Kidney (tissue), 14 donors: ENCODE results near the gene ERC2. TPM values are rescaled to one million over a fixed set of nuclear protein-coding genes. Genes with fewer than 3 reads are reported as not detected.

Experiments used
- DNase-seq, 5 donors: peaks; one replicate each; pipeline ENCODE4 v3.0.0-alpha.2; 2013 to 2020
- FAIRE-seq: peaks from 2 replicates; lab custom pipeline; 2012; peaks lifted over from hg19 to GRCh38; lab: Jason Lieb, UNC
- H3K27ac ChIP-seq, 2 donors: one replicate each; pipeline ENCODE4 v1.7.0; 2013; ENCODE audit warnings: low read depth in 2 of 2, low read length in 2 of 2, inconsistent platforms in 1 of 2
- H3K27me3 ChIP-seq: one replicate; pipeline ENCODE4 v1.7.1; 2013; ENCODE audit warnings: low read length, inconsistent platforms; ENCODE audit not compliant: control insufficient read depth, insufficient read depth
- H3K36me3 ChIP-seq, 3 donors: one replicate each; pipeline versions ENCODE4 v1.7.0 to v1.7.1; 2013; ENCODE audit warnings: low read length in 3 of 3, control low read depth in 1 of 3, inconsistent platforms in 1 of 3; ENCODE audit not compliant: insufficient read depth in 3 of 3, control insufficient read depth in 2 of 3
- H3K4me1 ChIP-seq, 3 donors: one replicate each; pipeline versions ENCODE4 v1.7.0 to v1.7.1; 2013; ENCODE audit warnings: low read length in 3 of 3, inconsistent platforms in 1 of 3, low read depth in 1 of 3; ENCODE audit not compliant: control insufficient read depth in 2 of 3, insufficient read depth in 2 of 3
- H3K4me3 ChIP-seq, 3 donors: one replicate each; pipeline versions ENCODE4 v1.7.0 to v1.8.1; 2013; ENCODE audit warnings: low read length in 3 of 3, control low read depth in 1 of 3, inconsistent platforms in 1 of 3
- H3K9ac ChIP-seq, 3 donors: one replicate each; pipeline versions ENCODE4 v1.7.0 to v1.7.1; 2013; ENCODE audit warnings: low read length in 3 of 3, control low read depth in 1 of 3, inconsistent platforms in 1 of 3
- H3K9me3 ChIP-seq, 3 donors: one replicate each; pipeline versions ENCODE4 v1.7.0 to v1.7.1; 2013; ENCODE audit warnings: low read length in 3 of 3, control low read depth in 1 of 3, inconsistent platforms in 1 of 3; ENCODE audit not compliant: control insufficient read depth in 2 of 3, insufficient read depth in 1 of 3
- intact Hi-C: fragments of 100-400 bp; cut with DNase I; formaldehyde crosslinking; loops from one replicate; pipeline ENCODE4 v1.11.1; 2022
- polyA plus RNA-seq: library from polyadenylated mRNA; stranded (reverse); fragments of 350-450 nt; fragmentation: Illumina TruSeq; extraction: RNeasy Lipid Tissue Mini Kit (QIAGEN cat#74804); gene quantifications from one replicate; pipeline ENCODE4 v1.2.3, GENCODE V29; 2014; ENCODE audit warnings: low read depth, low replicate concordance; ENCODE audit not compliant: insufficient read depth
- total RNA-seq: library from RNA; stranded (reverse); fragmentation: NEBNext Ultra II Directional; extraction: Animal tissue kit (Norgen Biotek cat#: 25700); gene quantifications from one replicate; pipeline ENCODE4 v1.2.1, GENCODE V29; 2021
- TF ChIP-seq, protein P1 (sequence below): IDR thresholded peaks from 3 replicates; pipeline ENCODE4 v1.5.1; 2012; ENCODE audit warnings: mild to moderate bottlenecking, moderate library complexity, borderline replicate concordance; ENCODE audit not compliant: insufficient read depth; ENCODE audit errors: extremely low read depth
- donor health status: control.
- donor health status: control.
- donor health status: control.
- donor health status: control.
- donor health status: control.
- donor health status: DM: yes; HTN: yes; CAD: no.
- donor health status: Normal renal cell carcinoma (clear cell type).

The ERC2 gene
- total and polyA plus RNA-seq, 2 donors from 2014 or later: 0.92 to 3.8 TPM

DNA sequence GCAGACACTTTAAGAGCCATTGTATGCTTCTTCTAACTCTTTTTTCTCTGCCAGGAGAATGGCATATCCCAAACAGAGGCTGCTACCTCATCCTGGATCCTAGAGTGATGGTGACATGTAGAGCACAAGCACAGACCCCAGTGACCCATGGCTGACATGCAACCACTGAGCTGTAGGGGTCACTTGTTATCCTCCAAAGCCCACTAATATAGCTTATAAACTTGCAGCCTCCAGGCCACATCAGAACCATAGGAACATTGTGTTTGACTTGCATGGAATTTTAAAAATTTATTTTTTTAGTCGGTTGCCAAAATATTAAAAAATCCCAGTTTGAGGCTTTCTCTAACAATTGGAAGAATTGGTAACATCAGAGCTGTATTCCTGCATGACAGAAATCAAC lies 698.2 kb downstream of the ERC2 start:
- Histone ChIP-seq H3K9ac (no peak overlapping the region), H3K4me3 (no peak overlapping the region), H3K27me3 (no peaks in the 10 kb centered on the region), H3K4me1 (no peaks in the 10 kb centered on the region), H3K27ac (no peak overlapping the region), H3K9me3 (no peaks in the 10 kb centered on the region), H3K36me3 (no peaks in the 10 kb centered on the region)
- intact Hi-C loops: no loop called here
- DNase-seq (no peak), FAIRE-seq (no peak)
- TF ChIP-seq, protein P1, sequence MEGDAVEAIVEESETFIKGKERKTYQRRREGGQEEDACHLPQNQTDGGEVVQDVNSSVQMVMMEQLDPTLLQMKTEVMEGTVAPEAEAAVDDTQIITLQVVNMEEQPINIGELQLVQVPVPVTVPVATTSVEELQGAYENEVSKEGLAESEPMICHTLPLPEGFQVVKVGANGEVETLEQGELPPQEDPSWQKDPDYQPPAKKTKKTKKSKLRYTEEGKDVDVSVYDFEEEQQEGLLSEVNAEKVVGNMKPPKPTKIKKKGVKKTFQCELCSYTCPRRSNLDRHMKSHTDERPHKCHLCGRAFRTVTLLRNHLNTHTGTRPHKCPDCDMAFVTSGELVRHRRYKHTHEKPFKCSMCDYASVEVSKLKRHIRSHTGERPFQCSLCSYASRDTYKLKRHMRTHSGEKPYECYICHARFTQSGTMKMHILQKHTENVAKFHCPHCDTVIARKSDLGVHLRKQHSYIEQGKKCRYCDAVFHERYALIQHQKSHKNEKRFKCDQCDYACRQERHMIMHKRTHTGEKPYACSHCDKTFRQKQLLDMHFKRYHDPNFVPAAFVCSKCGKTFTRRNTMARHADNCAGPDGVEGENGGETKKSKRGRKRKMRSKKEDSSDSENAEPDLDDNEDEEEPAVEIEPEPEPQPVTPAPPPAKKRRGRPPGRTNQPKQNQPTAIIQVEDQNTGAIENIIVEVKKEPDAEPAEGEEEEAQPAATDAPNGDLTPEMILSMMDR: no peak

DNA sequence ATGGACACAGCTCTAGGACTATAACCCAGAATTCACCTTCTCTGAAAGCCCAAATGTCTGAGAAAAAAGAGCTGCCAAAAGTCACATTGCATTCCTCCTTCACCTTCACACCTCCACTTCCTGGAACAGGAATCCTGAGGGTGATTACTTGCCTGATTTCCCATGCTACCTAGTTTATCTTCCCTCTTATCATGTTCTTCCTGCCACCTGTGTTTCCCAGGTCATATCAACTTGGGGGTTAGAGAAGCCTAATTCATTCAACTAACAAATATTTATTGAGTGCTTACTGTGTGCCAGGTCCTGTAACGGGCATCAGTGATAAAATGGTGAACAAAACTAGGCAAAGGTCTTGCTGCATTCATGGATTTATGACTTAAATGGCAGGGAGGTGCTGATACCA lies 701.5 kb downstream of the ERC2 start:
- Histone ChIP-seq H3K27me3 (no peaks in the 10 kb centered on the region), H3K36me3 (no peaks in the 10 kb centered on the region), H3K27ac (no peak overlapping the region), H3K9me3 (no peaks in the 10 kb centered on the region), H3K9ac (no peak overlapping the region), H3K4me3 (no peak overlapping the region), H3K4me1 (no peaks in the 10 kb centered on the region)
- DNase-seq (no peak), FAIRE-seq (no peak)
- TF ChIP-seq, protein P1: no peak
- intact Hi-C loops: no loop called here

DNA sequence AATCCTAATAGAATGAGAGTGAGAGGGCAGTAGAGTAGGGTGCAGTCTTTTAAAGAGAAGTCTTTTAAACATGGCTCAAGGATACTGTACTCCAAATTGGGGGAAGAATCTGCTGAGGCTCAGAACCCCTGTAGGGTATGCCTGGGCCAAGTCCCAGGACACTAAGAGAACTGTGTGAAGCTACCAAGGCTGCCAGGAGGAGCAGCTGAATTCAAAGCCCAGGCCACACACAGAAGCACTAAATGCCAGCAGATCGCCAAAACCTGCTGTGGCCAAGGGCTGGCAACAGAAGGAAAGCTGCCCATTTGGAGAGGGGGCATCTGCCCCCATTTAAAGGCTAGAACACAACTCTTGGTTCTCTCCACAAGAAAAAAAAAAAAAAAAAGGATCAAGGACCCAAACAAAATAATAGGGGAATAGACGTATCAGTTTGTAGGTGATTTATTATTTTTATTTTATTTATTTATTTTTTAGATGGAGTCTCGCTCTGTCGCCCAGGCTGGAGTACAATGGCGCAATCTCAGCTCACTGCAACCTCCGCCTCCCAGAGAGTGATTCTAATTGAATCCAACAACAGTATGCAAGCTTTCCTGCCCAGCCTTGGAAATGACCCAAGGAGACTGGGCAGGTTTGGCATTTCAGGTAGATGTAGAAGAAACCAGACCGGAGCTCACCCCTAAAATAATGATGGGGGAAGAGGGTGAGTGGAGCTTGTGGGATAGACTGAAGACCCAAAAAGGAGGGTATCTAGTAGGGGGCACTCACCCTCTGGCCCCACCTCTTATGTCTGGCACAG lies 702.2 kb downstream of the ERC2 start:
- Histone ChIP-seq H3K9me3 (no peaks in the 10 kb centered on the region), H3K4me1 (no peaks in the 10 kb centered on the region), H3K36me3 (no peaks in the 10 kb centered on the region), H3K27me3 (no peaks in the 10 kb centered on the region), H3K4me3 (no peak overlapping the region), H3K9ac (no peak overlapping the region), H3K27ac (no peak overlapping the region)
- intact Hi-C loops: no loop called here
- TF ChIP-seq, protein P1: no peak
- DNase-seq (no peak), FAIRE-seq (no peak)

DNA sequence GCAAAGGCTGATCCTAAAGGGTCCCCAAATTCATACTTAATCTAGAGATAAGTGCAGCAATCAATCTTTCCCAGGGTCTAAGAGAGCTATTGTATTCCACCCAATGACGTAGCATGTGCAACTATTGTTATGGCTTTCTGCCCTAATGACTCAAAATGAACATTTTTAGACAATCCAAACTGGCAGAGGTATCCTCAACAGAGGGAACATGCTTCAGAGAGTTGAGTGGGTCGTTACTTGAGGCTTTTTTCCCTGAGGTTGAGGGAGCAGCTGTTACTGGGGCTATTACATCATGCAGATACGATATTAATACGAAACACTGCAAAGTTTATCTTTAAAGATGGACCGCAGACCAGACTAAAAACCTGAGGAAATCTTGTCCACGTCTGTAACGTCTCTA lies 702.9 kb downstream of the ERC2 start:
- Histone ChIP-seq H3K4me3 (no peak overlapping the region), H3K27me3 (no peaks in the 10 kb centered on the region), H3K27ac (no peak overlapping the region), H3K9me3 (no peaks in the 10 kb centered on the region), H3K4me1 (no peaks in the 10 kb centered on the region), H3K36me3 (no peaks in the 10 kb centered on the region), H3K9ac (no peak overlapping the region)
- DNase-seq (no peak), FAIRE-seq (no peak)
- intact Hi-C loops: no loop called here
- TF ChIP-seq, protein P1: no peak
